ENCODE results near the gene SMAD2.

The SMAD2 gene

GRCh38 chr18:47901624-47902362 is 28.7 kb downstream of the SMAD2 start:
- no peaks in the 10 kb centered on the region for H3K36me3 ChIP-seq (ENCODE audit: control insufficient read depth, insufficient read depth, low read length)
- H3K9me3 ChIP-seq (ENCODE audit: control insufficient read depth, low read length): no peaks in the 10 kb centered on the region
- peaks cover 3% of the 10 kb centered on the region for H3K4me1 ChIP-seq (ENCODE audit: control insufficient read depth, insufficient read depth, low read length, poor library complexity, severe bottlenecking)
- H3K4me3 ChIP-seq (ENCODE audit: insufficient read depth, low read depth, low read length, poor library complexity, severe bottlenecking): peak overlapping the region; percentile 3
- peak overlapping the region; percentile 55 for H3K27ac ChIP-seq (ENCODE audit: insufficient read depth, low read length, poor library complexity, severe bottlenecking)
- DNase-seq: no peak
- no peaks in the 10 kb centered on the region for H3K27me3 ChIP-seq (replicated peaks; ENCODE audit: control insufficient read depth, insufficient read depth, low read length, poor library complexity, severe bottlenecking)

- no peaks in the 10 kb centered on the region for H3K9me3 ChIP-seq (ENCODE audit: control insufficient read depth, low read length)
- no peak overlapping the region for H3K27ac ChIP-seq (ENCODE audit: insufficient read depth, low read length, poor library complexity, severe bottlenecking)
- H3K4me1 ChIP-seq (ENCODE audit: control insufficient read depth, insufficient read depth, low read length, poor library complexity, severe bottlenecking): peaks cover 3% of the 10 kb centered on the region
- H3K27me3 ChIP-seq (replicated peaks; ENCODE audit: control insufficient read depth, insufficient read depth, low read length, poor library complexity, severe bottlenecking): no peaks in the 10 kb centered on the region
- no peak for DNase-seq
- H3K36me3 ChIP-seq (ENCODE audit: control insufficient read depth, insufficient read depth, low read length): peaks cover 7% of the 10 kb centered on the region
- no peak overlapping the region for H3K4me3 ChIP-seq (ENCODE audit: insufficient read depth, low read depth, low read length, poor library complexity, severe bottlenecking)
Observed at GRCh38 chr18:47899107-47899840, 31.2 kb downstream of the SMAD2 start.

DNA sequence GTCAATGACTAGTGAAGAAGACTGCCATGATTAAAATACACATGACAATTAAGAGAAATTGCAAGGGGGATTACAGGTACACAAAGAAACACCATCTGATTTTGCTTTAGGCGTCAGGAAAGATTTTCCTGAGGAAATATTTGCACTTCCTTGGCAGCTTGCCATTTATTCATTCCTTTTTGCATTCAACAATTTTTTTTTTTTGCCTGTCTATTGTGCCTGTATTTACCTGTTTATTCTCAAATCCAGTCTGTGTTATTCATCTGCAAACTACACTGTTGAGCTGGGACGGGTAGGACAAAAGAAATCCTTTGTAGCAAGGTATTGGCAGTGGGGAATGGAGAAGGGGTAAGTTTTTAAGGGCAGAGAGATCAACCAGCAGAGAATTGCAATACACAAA is 31.8 kb downstream of the SMAD2 start:
- no peak for DNase-seq
- no peak overlapping the region for H3K27ac ChIP-seq (ENCODE audit: insufficient read depth, low read length, poor library complexity, severe bottlenecking)
- peaks cover 3% of the 10 kb centered on the region for H3K4me1 ChIP-seq (ENCODE audit: control insufficient read depth, insufficient read depth, low read length, poor library complexity, severe bottlenecking)

DNA sequence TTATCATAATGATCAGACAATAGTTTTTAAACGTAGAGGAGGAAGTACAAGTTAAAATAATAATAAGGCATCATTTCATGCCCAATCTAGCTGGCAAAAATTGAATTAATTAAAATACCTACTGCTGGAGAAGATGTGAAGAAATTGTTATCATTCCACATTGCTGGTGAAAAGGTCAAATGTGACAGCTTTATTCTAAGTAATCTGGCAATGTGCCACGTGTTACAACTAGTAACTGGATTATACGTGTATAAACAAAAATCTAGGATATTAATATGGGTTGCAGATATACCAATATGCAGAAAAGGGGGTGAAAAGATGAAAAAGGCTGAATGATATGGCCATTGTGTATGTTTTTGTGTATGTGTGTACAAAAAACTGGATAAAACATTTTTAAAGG is 32.4 kb downstream of the SMAD2 start:
- Histone ChIP-seq H3K4me3 (ENCODE audit: insufficient read depth, low read depth, low read length, poor library complexity, severe bottlenecking) (no peak overlapping the region), H3K9me3 (ENCODE audit: control insufficient read depth, low read length) (no peaks in the 10 kb centered on the region), H3K36me3 (ENCODE audit: control insufficient read depth, insufficient read depth, low read length) (peaks cover 9% of the 10 kb centered on the region), H3K27me3 (replicated peaks; ENCODE audit: control insufficient read depth, insufficient read depth, low read length, poor library complexity, severe bottlenecking) (no peaks in the 10 kb centered on the region), H3K27ac (ENCODE audit: insufficient read depth, low read length, poor library complexity, severe bottlenecking) (no peak overlapping the region), H3K4me1 (ENCODE audit: control insufficient read depth, insufficient read depth, low read length, poor library complexity, severe bottlenecking) (peaks cover 3% of the 10 kb centered on the region)
- no peak for DNase-seq

More for the DNA sequence above, 31.8 kb downstream of the SMAD2 start:
- Histone ChIP-seq H3K4me3 (ENCODE audit: insufficient read depth, low read depth, low read length, poor library complexity, severe bottlenecking) (no peak overlapping the region), H3K27me3 (replicated peaks; ENCODE audit: control insufficient read depth, insufficient read depth, low read length, poor library complexity, severe bottlenecking) (no peaks in the 10 kb centered on the region), H3K9me3 (ENCODE audit: control insufficient read depth, low read length) (no peaks in the 10 kb centered on the region), H3K36me3 (ENCODE audit: control insufficient read depth, insufficient read depth, low read length) (peaks cover 7% of the 10 kb centered on the region)

DNA sequence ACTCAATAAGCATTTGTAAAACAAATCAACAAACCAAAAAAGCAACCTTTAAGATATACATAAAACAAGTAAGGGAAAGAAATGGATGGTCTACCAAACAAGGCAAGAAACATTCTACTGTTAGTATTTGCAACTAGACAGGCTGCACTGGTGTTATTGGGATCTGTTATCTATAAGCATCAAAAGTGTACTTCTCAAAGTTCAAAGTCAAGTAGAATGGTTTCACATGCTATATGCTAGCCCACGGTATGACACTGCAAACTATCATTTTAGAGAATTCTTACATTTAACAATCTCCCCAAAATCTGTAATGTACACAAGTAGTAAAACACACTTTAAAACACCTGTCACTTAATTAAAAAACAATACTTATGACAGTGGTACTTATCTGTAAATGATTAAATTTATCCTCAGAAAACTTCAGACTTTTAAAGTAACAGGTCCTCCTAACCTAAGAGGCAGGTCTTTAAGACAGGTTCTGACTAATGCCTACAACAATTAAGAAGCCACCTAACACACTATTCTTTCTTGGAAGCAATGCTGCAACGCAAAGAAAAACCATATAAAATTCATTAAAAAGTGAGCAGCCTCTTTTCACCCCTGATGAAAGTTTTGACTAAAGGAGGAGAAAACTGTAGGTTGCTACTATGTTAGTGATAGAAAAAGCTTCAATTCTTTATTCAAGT is 34.8 kb downstream of the SMAD2 start:
- H3K9me3 ChIP-seq (ENCODE audit: control insufficient read depth, low read length): no peaks in the 10 kb centered on the region
- H3K27ac ChIP-seq (ENCODE audit: insufficient read depth, low read length, poor library complexity, severe bottlenecking): no peak overlapping the region
- H3K4me3 ChIP-seq (ENCODE audit: insufficient read depth, low read depth, low read length, poor library complexity, severe bottlenecking): no peak overlapping the region
- H3K36me3 ChIP-seq (ENCODE audit: control insufficient read depth, insufficient read depth, low read length): peaks cover 16% of the 10 kb centered on the region
- no peaks in the 10 kb centered on the region for H3K27me3 ChIP-seq (replicated peaks; ENCODE audit: control insufficient read depth, insufficient read depth, low read length, poor library complexity, severe bottlenecking)
- DNase-seq: no peak
- H3K4me1 ChIP-seq (ENCODE audit: control insufficient read depth, insufficient read depth, low read length, poor library complexity, severe bottlenecking): no peaks in the 10 kb centered on the region

GRCh38 chr18:47893939-47894699 is 36.3 kb downstream of the SMAD2 start:
- Histone ChIP-seq H3K27ac (ENCODE audit: insufficient read depth, low read length, poor library complexity, severe bottlenecking) (no peak overlapping the region), H3K4me1 (ENCODE audit: control insufficient read depth, insufficient read depth, low read length, poor library complexity, severe bottlenecking) (no peaks in the 10 kb centered on the region), H3K36me3 (ENCODE audit: control insufficient read depth, insufficient read depth, low read length) (peaks cover 16% of the 10 kb centered on the region), H3K4me3 (ENCODE audit: insufficient read depth, low read depth, low read length, poor library complexity, severe bottlenecking) (no peak overlapping the region), H3K27me3 (replicated peaks; ENCODE audit: control insufficient read depth, insufficient read depth, low read length, poor library complexity, severe bottlenecking) (no peaks in the 10 kb centered on the region), H3K9me3 (ENCODE audit: control insufficient read depth, low read length) (no peaks in the 10 kb centered on the region)
- DNase-seq: no peak

- DNase-seq: no peak
- H3K4me1 ChIP-seq (ENCODE audit: control insufficient read depth, insufficient read depth, low read length, poor library complexity, severe bottlenecking): no peaks in the 10 kb centered on the region
- no peaks in the 10 kb centered on the region for H3K27me3 ChIP-seq (replicated peaks; ENCODE audit: control insufficient read depth, insufficient read depth, low read length, poor library complexity, severe bottlenecking)
Observed at GRCh38 chr18:47893047-47893446, 37.4 kb downstream of the SMAD2 start.

GRCh38 chr18:47888156-47888555 is 42.3 kb downstream of the SMAD2 start:
- DNase-seq: no peak
- Histone ChIP-seq H3K27me3 (replicated peaks; ENCODE audit: control insufficient read depth, insufficient read depth, low read length, poor library complexity, severe bottlenecking) (no peaks in the 10 kb centered on the region), H3K4me3 (ENCODE audit: insufficient read depth, low read depth, low read length, poor library complexity, severe bottlenecking) (no peak overlapping the region), H3K4me1 (ENCODE audit: control insufficient read depth, insufficient read depth, low read length, poor library complexity, severe bottlenecking) (no peaks in the 10 kb centered on the region), H3K27ac (ENCODE audit: insufficient read depth, low read length, poor library complexity, severe bottlenecking) (no peak overlapping the region), H3K36me3 (ENCODE audit: control insufficient read depth, insufficient read depth, low read length) (peaks cover 17% of the 10 kb centered on the region), H3K9me3 (ENCODE audit: control insufficient read depth, low read length) (no peaks in the 10 kb centered on the region)

More at GRCh38 chr18:47893047-47893446, 37.4 kb downstream of the SMAD2 start:
- Histone ChIP-seq H3K27ac (ENCODE audit: insufficient read depth, low read length, poor library complexity, severe bottlenecking) (no peak overlapping the region), H3K4me3 (ENCODE audit: insufficient read depth, low read depth, low read length, poor library complexity, severe bottlenecking) (no peak overlapping the region), H3K9me3 (ENCODE audit: control insufficient read depth, low read length) (no peaks in the 10 kb centered on the region), H3K36me3 (ENCODE audit: control insufficient read depth, insufficient read depth, low read length) (peaks cover 17% of the 10 kb centered on the region)

- Histone ChIP-seq H3K4me3 (ENCODE audit: insufficient read depth, low read depth, low read length, poor library complexity, severe bottlenecking) (no peak overlapping the region), H3K27ac (ENCODE audit: insufficient read depth, low read length, poor library complexity, severe bottlenecking) (no peak overlapping the region), H3K4me1 (ENCODE audit: control insufficient read depth, insufficient read depth, low read length, poor library complexity, severe bottlenecking) (no peaks in the 10 kb centered on the region), H3K36me3 (ENCODE audit: control insufficient read depth, insufficient read depth, low read length) (peaks cover 10% of the 10 kb centered on the region), H3K9me3 (ENCODE audit: control insufficient read depth, low read length) (no peaks in the 10 kb centered on the region), H3K27me3 (replicated peaks; ENCODE audit: control insufficient read depth, insufficient read depth, low read length, poor library complexity, severe bottlenecking) (no peaks in the 10 kb centered on the region)
- no peak for DNase-seq
Observed at GRCh38 chr18:47887227-47887626, 43.2 kb downstream of the SMAD2 start.

All from effector memory CD4-positive, alpha-beta T cell (primary cell).